Endodermal cell (in vitro differentiated cells): ENCODE measurements around the gene CCDC92. TPM values are rescaled to one million over a fixed set of nuclear protein-coding genes. Genes with fewer than 3 reads are reported as not detected.
A peak's percentile ranks its signal among the peaks of the same experiment; 100 is the strongest.
"Not testable (repeated sequence)": the region's sequence is repeated elsewhere in the genome, so short reads cannot be mapped to it uniquely, and the experiment has no call there.

ENCODE experiments used
- DNase-seq: peaks from one replicate; pipeline ENCODE4 v3.0.0-alpha.2; 2017
- H3K27ac ChIP-seq: 2 replicates; pipeline ENCODE4 v1.5.1; 2013; ENCODE audit warnings: mild to moderate bottlenecking, low read depth, low read length, moderate library complexity
- H3K27me3 ChIP-seq: 2 replicates; pipeline ENCODE4 v1.6.1; 2013; ENCODE audit warnings: mild to moderate bottlenecking, low read length, moderate library complexity; ENCODE audit not compliant: insufficient read depth, control insufficient read depth, poor library complexity, severe bottlenecking
- H3K36me3 ChIP-seq: 2 replicates; pipeline ENCODE4 v1.7.0; 2013; ENCODE audit warnings: mild to moderate bottlenecking, low read length, moderate library complexity; ENCODE audit not compliant: control insufficient read depth, insufficient read depth
- H3K4me1 ChIP-seq: one replicate; pipeline ENCODE4 v1.7.0; 2013; ENCODE audit warnings: low read length; ENCODE audit not compliant: control insufficient read depth, insufficient read depth
- H3K4me3 ChIP-seq: 2 replicates; pipeline ENCODE4 v1.5.1; 2013; ENCODE audit warnings: mild to moderate bottlenecking, low read length, moderate library complexity
- H3K9ac ChIP-seq: 2 replicates; pipeline ENCODE4 v1.6.1; 2013; ENCODE audit warnings: mild to moderate bottlenecking, low read length, moderate library complexity; ENCODE audit not compliant: poor library complexity, severe bottlenecking; ENCODE audit errors: extremely low read depth
- H3K9me3 ChIP-seq: 2 replicates; pipeline ENCODE4 v1.6.1; 2013; ENCODE audit warnings: mild to moderate bottlenecking, low read length, moderate library complexity; ENCODE audit not compliant: control insufficient read depth
- H3K27ac Mint-ChIP-seq: 2 replicates; pipeline ENCODE4 v1.8.0; 2020; ENCODE audit warnings: mixed read lengths
- H3K27me3 Mint-ChIP-seq: 2 replicates; pipeline ENCODE4 v1.8.0; 2021; ENCODE audit warnings: mild to moderate bottlenecking, mixed read lengths; ENCODE audit not compliant: insufficient read depth
- H3K36me3 Mint-ChIP-seq: 2 replicates; pipeline ENCODE4 v1.8.0; 2020; ENCODE audit warnings: low read depth, mixed read lengths
- H3K4me1 Mint-ChIP-seq: 2 replicates; pipeline ENCODE4 v1.8.0; 2020; ENCODE audit warnings: mixed read lengths
- H3K4me3 Mint-ChIP-seq: 2 replicates; pipeline ENCODE4 v1.8.0; 2020; ENCODE audit warnings: mild to moderate bottlenecking, moderate library complexity, mixed read lengths
- H3K9me3 Mint-ChIP-seq: 2 replicates; pipeline ENCODE4 v1.8.0; 2020; ENCODE audit warnings: mild to moderate bottlenecking, mixed read lengths
- CTCF ChIP-seq: fragments of 200-600 bp; sonication (generic); conservative IDR thresholded peaks from 2 replicates; pipeline ENCODE4 v1.5.0; 2021; ENCODE audit warnings: antibody characterized with exemption, mild to moderate bottlenecking
- WGBS, 2 experiments: methylation state at CpG; one replicate each; pipeline versions ENCODE4 v1.1.5 to v1.1.7; 2013; ENCODE audit warnings: missing lambda C conversion rate in 2 of 2, mixed read lengths in 1 of 2; ENCODE audit not compliant: insufficient coverage in 1 of 2, insufficient read length in 1 of 2; 5-methylcytosine and 5-hydroxymethylcytosine counted together
- total RNA-seq, 2 donors: library from RNA; stranded (reverse); fragmentation: NEBNext Ultra II Directional in 1 of 2; extraction: Animal tissue kit (Norgen Biotek cat#: 25700) in 1 of 2; gene quantifications; 2 replicates in 1 of 2; 3 replicates in 1 of 2; pipeline ENCODE4 v1.2.1, GENCODE V29; 2021

CCDC92 gene
- total RNA-seq, 2 donors from 2014 or later, result 37.9 to 45.1 TPM

DNA sequence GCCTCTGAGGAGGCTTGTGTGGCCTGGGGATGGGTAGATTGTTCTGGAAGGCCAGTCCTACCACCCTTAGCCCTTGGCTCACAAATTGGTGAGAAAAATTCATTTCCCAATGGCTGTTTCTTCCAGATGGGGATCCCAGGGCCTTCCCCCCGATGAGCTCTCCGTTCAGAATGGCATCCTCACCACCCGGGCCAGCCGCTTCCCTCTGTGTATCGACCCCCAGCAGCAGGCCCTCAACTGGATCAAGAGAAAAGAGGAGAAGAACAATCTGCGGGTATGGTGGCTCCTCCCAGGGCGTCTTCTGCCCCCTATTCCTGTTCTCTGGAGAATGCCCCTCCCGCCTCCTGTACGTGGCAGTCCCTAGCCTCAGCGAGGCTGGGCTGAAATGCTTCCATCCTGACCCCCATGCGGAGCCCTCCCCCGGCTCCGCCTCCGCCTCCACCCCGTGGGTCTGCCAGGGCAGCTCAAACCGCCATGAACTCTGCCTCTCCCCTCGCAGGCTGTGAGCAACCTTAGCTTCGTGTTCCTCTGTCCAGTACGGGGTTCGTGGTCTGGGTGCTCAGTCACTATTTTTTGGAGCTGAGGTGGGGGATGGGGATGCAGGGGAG, 57.8 kb downstream of the CCDC92 start:
- Mint-ChIP-seq H3K36me3 (no peaks in the 10 kb centered on the region), H3K9me3 (peaks cover 6% of the 10 kb centered on the region), H3K4me3 (no peak overlapping the region), H3K4me1 (no peaks in the 10 kb centered on the region), H3K27ac (no peak overlapping the region), H3K27me3 (peaks cover 3% of the 10 kb centered on the region)
- Histone ChIP-seq H3K36me3 (no peaks in the 10 kb centered on the region), H3K27me3 (no peaks in the 10 kb centered on the region), H3K9me3 (no peaks in the 10 kb centered on the region), H3K9ac (no peak overlapping the region), H3K4me3 (no peak overlapping the region), H3K4me1 (no peaks in the 10 kb centered on the region), H3K27ac (no peak overlapping the region)
- 71 to 94% methylated on average over 3 to 20 of the region's 20 CpGs for WGBS, 2 experiments
- peak; percentile 68 for DNase-seq
- TF ChIP-seq CTCF, result no peak

GRCh38 chr12:123912415-123913380, 59.9 kb downstream of the CCDC92 start:
- H3K4me3 Mint-ChIP-seq, result no peak overlapping the region
- DNase-seq, result no peak
- Histone ChIP-seq H3K36me3 (no peaks in the 10 kb centered on the region), H3K27me3 (no peaks in the 10 kb centered on the region), H3K27ac (no peak overlapping the region), H3K9ac (no peak overlapping the region), H3K4me3 (no peak overlapping the region), H3K4me1 (no peaks in the 10 kb centered on the region), H3K9me3 (no peaks in the 10 kb centered on the region)
- H3K9me3 Mint-ChIP-seq, result peaks cover 6% of the 10 kb centered on the region
- H3K4me1 Mint-ChIP-seq, result no peaks in the 10 kb centered on the region
- WGBS, 2 experiments, result 94% methylated on average over 24 of the region's 25 CpGs
- H3K27ac Mint-ChIP-seq, result no peak overlapping the region
- no peaks in the 10 kb centered on the region for H3K36me3 Mint-ChIP-seq
- H3K27me3 Mint-ChIP-seq, result peaks cover 2% of the 10 kb centered on the region
- no peak for TF ChIP-seq CTCF

DNA sequence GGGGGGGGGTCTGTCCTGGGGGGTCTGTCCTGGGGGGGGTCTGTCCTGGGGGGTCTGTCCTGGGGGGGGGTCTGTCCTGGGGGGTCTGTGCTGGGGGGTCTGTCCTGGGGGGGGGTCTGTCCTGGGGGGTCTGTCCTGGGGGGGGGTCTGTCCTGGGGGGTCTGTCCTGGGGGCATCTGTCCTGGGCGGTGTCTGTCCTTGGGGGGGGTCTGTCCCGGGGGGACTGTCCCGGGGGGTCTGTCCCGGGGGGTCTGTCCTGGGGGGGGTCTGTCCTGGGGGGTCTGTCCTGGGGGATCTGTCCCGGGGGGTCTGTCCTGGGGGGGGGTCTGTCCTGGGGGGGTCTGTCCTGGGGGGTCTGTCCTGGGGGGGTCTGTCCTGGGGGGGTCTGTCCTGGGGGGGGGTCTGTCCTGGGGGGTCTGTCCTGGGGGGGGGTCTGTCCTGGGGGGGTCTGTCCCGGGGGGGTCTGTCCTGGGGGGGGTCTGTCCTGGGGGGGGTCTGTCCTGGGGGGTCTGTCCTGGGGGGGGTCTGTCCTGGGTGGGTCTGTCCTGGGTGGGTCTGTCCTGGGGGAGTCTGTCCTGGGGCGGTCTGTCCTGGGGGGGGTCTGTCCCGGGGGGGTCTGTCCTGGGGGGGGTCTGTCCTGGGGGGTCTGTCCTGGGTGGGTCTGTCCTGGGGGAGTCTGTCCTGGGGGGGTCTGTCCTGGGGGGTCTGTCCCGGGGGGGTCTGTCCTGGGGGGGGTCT, 60.8 kb downstream of the CCDC92 start:
- H3K4me1 Mint-ChIP-seq, H3K27ac ChIP-seq, H3K4me3 Mint-ChIP-seq, H3K9me3 ChIP-seq, H3K9me3 Mint-ChIP-seq, H3K4me1 ChIP-seq, H3K27me3 ChIP-seq, H3K4me3 ChIP-seq, H3K36me3 Mint-ChIP-seq, DNase-seq, H3K27ac Mint-ChIP-seq, H3K27me3 Mint-ChIP-seq, H3K9ac ChIP-seq, H3K36me3 ChIP-seq: not testable (repeated sequence)
- no CpG with 5 or more reads among the region's 9 CpGs for WGBS, 2 experiments
